Measurements from ENCODE around the gene MYPN. TPM values are rescaled to one million over a fixed set of nuclear protein-coding genes. Genes with fewer than 3 reads are reported as not detected.
"Not testable (repeated sequence)": the region's sequence is repeated elsewhere in the genome, so short reads cannot be mapped to it uniquely, and the experiment has no call there.

Gene MYPN
- total RNA-seq, 2 donors from 2014 or later = 1.1 TPM; not detected in 1

DNA sequence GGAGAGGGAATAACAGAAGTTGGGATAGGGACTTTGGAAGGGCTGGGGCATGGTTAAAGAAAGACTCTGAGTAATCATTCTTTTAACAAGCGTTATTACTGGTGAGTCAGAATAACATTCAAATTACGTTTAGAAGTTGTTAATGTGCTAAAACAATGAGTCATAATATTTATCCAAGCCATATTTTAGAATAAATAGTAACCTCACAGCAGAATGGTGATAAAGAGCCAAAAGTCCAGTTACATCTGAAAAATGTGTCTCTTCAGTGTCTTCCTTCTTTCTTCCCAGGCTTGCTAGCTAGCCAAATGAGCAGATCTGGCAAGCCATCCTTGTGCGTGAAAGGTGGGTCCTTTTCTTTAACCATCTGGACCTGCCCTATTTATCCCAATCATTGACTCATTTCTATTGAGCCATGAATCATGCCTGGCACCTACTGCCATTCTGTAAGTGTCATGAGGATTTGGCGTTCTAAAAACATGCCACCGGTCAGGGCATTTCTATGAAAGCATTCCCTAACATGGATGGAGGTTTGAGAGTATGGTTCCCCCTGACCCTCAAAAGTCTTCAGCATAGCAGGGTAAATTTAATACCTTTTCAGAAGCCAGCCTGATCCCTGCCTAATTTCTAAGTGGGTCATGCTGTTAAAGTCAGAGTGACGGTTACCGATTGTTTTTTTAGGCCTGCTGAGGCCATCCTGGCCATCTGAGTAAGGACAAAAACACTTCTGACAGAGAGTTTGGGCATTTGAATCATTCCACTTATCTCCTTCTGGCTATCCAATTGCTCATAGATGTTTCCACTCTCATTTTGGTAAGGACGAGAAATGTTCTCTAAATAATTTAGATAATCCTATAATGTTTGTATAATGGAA is 26.9 kb downstream of the MYPN start:
- H3K4me1 Mint-ChIP-seq = no peaks in the 10 kb centered on the region
- no peak overlapping the region for H3K4me3 Mint-ChIP-seq
- no peaks in the 10 kb centered on the region for H3K9me3 Mint-ChIP-seq
- peaks cover 11% of the 10 kb centered on the region for H3K27me3 Mint-ChIP-seq
- no peaks in the 10 kb centered on the region for H3K36me3 Mint-ChIP-seq (ENCODE audit: low read depth)
- no peak for ATAC-seq (replicated peaks)
- no peak overlapping the region for H3K27ac Mint-ChIP-seq

DNA sequence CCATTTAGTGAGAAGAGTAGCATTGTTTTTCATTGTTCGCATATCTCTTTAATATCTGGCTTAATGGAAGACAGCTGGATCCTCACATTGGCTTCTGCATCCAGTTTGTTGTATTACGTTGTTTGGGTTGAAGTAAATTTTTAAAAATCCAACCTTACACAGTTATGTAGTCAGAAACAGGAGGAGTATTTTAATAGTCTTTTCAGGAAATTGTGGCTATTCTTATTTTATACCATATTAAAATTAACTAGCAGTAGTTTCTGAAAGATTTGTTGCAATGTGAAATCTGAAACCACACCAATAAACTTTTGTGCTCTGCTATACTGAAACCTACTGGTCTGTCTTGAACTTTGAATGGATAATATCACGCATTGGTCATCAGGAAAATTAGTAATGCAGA is 27.9 kb downstream of the MYPN start:
- Mint-ChIP-seq H3K27ac (no peak overlapping the region), H3K4me3 (no peak overlapping the region), H3K4me1 (no peaks in the 10 kb centered on the region), H3K9me3 (no peaks in the 10 kb centered on the region), H3K27me3 (peaks cover 14% of the 10 kb centered on the region), H3K36me3 (ENCODE audit: low read depth) (no peaks in the 10 kb centered on the region)
- ATAC-seq (replicated peaks) = no peak

DNA sequence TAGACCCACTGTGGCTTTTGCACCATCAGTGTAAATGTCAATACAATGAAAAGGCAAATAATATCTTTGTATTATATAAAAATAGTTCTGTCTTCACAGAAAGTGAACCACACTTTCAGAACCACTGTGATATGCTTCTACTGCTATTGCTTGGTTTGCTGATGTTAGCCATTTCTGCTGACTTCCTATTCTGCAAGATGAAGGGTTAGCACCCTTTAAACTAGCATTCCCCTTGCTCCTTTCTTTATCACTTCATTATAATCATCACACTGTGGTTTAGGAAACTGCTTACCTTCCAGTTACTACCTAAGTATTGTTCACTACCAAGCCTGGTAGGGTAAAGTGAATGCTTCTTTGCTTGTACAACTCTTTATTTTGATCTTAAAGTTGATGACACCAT is 29.2 kb downstream of the MYPN start:
- no peak for ATAC-seq (replicated peaks)
- Mint-ChIP-seq H3K36me3 (ENCODE audit: low read depth) (no peaks in the 10 kb centered on the region), H3K27me3 (peaks cover 14% of the 10 kb centered on the region), H3K9me3 (no peaks in the 10 kb centered on the region), H3K4me1 (no peaks in the 10 kb centered on the region), H3K27ac (no peak overlapping the region), H3K4me3 (no peak overlapping the region)

DNA sequence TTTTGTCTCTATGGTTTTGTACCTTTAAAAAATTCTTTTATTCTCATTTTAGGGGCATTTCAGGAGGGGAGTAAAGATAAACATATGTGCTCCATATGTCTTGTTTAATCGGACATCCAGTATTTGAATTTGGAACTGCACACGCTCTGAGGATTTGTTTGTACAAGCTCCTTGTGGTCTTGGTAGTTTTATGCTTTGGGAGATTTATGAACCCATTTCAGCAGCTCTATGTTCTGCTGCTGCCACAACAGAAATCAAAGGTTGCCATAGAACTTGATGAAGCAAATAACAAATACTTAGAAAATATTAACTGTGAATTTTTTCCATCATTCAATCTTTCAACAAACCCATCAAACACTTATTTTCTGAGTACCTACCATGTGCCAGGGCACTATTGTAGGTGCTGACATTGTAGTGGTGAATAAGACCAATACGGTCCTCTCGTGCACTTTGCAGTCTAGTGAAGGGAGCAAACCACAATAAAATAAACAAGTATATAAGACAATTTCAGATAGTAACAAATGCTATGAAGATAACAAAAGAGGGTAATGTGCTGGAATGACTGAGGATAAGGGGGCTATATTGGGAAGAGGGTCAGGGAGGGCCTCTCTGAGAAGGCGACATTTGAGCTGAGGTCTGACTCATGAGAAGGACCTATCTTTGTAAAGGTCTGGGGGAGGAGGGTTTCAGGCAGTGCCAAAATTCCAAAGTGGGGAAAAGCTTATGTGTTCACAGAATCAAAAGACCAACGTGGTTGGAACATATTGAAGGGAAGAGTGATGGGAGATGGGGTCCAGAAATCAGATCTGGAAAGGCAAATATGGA is 30.4 kb downstream of the MYPN start:
- H3K36me3 Mint-ChIP-seq (ENCODE audit: low read depth) = no peaks in the 10 kb centered on the region
- H3K4me3 Mint-ChIP-seq = no peak overlapping the region
- H3K27me3 Mint-ChIP-seq = peaks cover 14% of the 10 kb centered on the region
- no peak for ATAC-seq (replicated peaks)
- no peak overlapping the region for H3K27ac Mint-ChIP-seq
- H3K4me1 Mint-ChIP-seq = no peaks in the 10 kb centered on the region
- H3K9me3 Mint-ChIP-seq = no peaks in the 10 kb centered on the region

DNA sequence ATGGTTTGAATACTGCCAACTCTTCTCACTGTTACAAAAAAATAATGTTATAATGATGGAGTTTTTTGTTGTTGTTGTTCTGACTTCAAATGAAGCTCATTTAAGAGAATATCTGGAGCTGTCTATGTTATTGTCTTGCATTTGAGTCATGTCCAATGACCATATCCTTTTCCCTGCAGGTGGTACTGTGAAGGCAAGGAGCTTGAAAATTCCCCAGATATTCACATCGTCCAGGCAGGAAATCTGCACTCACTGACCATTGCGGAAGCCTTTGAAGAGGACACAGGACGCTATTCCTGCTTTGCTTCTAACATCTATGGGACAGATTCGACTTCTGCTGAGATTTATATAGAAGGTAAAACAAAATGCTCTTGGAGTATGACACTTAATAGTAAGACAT is 33.5 kb downstream of the MYPN start:
- Mint-ChIP-seq H3K27ac (no peak overlapping the region), H3K36me3 (ENCODE audit: low read depth) (no peaks in the 10 kb centered on the region), H3K27me3 (peaks cover 20% of the 10 kb centered on the region), H3K9me3 (no peaks in the 10 kb centered on the region), H3K4me3 (no peak overlapping the region), H3K4me1 (no peaks in the 10 kb centered on the region)
- ATAC-seq (replicated peaks) = no peak

DNA sequence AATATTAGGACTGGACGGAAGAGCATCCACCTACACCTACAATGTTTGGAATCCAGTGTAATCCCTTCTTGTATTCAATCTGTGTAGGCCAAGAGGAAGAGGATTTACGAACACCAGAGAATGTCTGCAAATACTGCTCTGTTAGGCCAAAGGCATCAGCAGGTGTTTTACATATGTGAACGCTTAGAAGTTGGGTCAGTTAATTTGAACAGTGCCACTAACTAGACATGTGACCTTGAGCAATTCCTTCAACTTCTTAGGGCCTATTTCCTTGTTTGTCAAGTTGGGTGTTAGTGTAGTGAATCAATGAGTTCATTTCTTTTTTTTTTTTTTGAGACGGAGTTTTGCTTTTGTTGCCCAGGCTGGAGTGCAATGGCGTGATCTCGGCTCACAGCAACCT is 35.4 kb downstream of the MYPN start:
- H3K36me3 Mint-ChIP-seq (ENCODE audit: low read depth) = no peaks in the 10 kb centered on the region
- H3K27ac Mint-ChIP-seq = no peak overlapping the region
- no peak overlapping the region for H3K4me3 Mint-ChIP-seq
- H3K9me3 Mint-ChIP-seq = no peaks in the 10 kb centered on the region
- peaks cover 19% of the 10 kb centered on the region for H3K27me3 Mint-ChIP-seq
- no peaks in the 10 kb centered on the region for H3K4me1 Mint-ChIP-seq
- no peak for ATAC-seq (replicated peaks)

DNA sequence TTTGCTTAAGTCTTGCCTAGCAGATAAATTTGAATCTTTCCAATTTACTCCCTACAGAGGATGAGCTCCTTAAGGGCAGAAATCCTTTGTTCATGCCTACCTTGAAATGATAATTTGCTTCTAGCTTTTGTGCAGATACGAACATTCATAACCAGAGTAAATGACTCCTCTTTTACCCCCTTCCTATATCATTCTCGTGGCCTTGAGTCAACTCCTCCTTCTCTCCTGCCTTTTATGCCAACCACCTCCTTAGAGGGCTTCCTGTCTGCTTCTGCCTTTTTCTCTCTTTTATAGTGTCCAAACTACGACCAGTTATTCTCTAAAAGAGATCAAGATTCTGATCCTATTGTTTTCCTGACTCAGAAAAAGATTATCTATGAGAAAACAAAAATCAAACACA is 36.4 kb downstream of the MYPN start:
- no peak for ATAC-seq (replicated peaks)
- Mint-ChIP-seq H3K27me3 (peaks cover 10% of the 10 kb centered on the region), H3K27ac (no peak overlapping the region), H3K9me3 (no peaks in the 10 kb centered on the region), H3K4me1 (no peaks in the 10 kb centered on the region), H3K4me3 (no peak overlapping the region), H3K36me3 (ENCODE audit: low read depth) (no peaks in the 10 kb centered on the region)

DNA sequence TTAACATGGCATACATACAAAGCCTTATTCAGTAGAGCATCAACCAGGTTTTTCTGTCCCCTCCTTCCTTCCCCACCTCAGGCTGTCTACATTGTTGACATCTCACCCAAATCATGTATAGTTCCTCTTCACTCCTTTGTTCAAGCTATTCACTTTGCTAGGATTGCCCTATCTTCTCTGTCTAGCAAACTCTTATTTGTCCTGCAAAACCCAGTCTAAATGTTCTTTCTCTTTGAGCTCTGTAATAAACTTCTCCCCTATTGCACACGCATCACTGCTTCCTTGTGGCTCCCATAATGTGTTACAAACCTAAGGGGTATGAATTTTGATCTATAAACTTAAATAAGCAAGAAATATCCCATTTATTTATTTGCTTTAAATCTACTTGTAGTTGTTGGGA is 36.8 kb downstream of the MYPN start:
- Mint-ChIP-seq H3K4me3 (no peak overlapping the region), H3K36me3 (ENCODE audit: low read depth) (no peaks in the 10 kb centered on the region), H3K27me3 (peaks cover 10% of the 10 kb centered on the region), H3K4me1 (no peaks in the 10 kb centered on the region), H3K27ac (no peak overlapping the region), H3K9me3 (no peaks in the 10 kb centered on the region)
- no peak for ATAC-seq (replicated peaks)

DNA sequence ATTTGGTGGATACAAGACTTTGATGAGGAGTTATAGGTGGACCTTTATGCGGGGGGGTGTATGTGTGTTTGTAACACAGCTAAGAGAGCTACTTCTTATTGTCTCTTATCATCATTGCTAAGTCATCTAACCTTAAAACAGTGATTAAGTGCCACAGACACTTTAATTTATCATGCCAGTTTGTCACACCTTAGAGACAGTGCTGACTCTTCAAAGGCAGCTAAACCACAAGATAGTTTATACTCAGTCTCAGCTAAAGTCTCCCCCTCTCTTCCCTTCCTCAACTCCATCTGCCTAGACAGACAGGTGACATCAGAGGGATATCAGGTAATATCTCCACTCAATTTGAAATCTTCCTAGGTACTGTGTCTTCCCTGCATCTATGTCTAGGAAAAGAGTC is 42.2 kb downstream of the MYPN start:
- Mint-ChIP-seq H3K27ac (no peak overlapping the region), H3K27me3 (peaks cover 1% of the 10 kb centered on the region), H3K4me3 (no peak overlapping the region), H3K4me1 (no peaks in the 10 kb centered on the region), H3K9me3 (no peaks in the 10 kb centered on the region), H3K36me3 (ENCODE audit: low read depth) (no peaks in the 10 kb centered on the region)
- peak; percentile 37 for ATAC-seq (replicated peaks)

DNA sequence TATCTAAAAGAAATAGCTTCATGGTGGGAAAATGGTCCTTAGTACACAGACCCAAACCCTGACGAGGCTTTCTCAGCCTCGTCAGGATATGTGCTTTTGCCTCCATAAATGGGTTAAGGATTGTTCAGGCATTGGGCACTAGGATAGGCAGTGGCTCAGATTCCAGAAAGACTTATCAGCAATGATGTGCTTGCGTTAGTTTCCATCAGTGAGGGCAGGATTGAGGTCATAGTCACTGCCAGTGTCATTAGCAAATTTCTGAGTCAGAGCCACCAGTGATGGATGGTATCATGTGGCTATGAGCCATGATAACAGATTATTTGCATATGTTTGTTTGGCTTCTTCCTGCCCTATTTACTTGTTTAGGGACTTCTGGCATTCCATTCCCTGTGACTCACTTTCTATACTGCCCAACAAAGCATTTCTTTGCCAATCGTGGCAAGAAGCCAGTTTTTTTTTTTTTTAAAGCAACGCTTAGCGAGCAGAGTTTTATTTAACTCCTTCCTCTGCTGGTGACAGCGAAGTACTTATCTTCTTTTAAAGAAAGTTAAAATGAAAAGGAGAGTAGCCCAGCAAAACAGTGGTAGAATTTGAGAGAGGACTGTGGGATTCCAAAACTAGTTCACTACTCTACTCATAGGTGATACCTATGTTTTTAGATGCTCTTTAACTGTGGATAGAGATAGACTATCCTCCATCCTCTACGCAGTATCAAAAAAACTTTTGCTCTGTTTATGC is 44.4 kb downstream of the MYPN start:
- Mint-ChIP-seq H3K4me1 (no peaks in the 10 kb centered on the region), H3K4me3 (no peak overlapping the region), H3K27me3 (peaks cover 3% of the 10 kb centered on the region), H3K36me3 (ENCODE audit: low read depth) (no peaks in the 10 kb centered on the region), H3K27ac (no peak overlapping the region), H3K9me3 (no peaks in the 10 kb centered on the region)
- ATAC-seq (replicated peaks) = peak; percentile 76

DNA sequence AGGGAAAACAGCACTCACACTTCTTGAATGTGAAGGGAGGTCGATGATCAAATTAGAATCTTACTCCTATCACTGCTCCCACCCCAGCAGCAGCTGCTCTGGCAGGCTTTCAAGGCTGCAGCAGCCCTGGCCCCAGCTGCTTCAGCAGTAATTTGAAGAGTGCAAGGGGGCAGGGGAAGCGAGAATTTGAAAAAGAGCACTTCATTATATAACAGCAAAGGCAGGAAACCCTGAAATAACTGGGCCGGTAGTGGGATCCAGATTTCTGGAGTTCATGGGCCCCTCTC is 44.9 kb downstream of the MYPN start:
- Mint-ChIP-seq H3K4me1 (no peaks in the 10 kb centered on the region), H3K4me3 (no peak overlapping the region), H3K27me3 (peaks cover 3% of the 10 kb centered on the region), H3K36me3 (ENCODE audit: low read depth) (no peaks in the 10 kb centered on the region), H3K9me3 (no peaks in the 10 kb centered on the region), H3K27ac (no peak overlapping the region)
- ATAC-seq (replicated peaks) = no peak

DNA sequence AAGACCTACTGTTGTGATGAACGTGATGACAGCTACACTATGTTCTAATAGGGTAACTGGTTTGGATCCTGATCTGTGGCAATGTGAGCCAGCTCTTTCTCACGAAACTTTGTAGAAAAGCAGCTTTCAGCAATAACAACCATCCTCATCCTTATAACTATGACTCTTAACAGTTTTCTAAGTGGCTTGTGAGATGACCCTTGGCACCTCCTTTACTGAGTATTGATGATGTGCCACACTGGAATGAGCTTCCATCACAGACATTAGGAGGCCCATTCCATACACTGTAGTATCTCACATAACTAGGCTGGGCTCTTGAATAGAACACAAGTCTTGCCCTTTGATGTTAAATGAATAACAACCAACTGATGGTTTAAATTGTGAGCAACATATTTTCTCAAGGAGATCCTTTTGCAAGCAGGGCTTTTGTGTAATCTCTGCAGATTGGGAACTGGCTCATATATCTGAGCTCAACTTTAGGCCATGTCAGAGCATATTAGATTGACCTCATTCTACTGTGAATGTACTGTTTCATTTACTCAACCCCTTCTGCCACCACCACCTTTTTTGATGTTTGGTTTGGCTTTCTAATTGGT is 46.4 kb downstream of the MYPN start:
- no peaks in the 10 kb centered on the region for H3K9me3 Mint-ChIP-seq
- H3K4me1 Mint-ChIP-seq = no peaks in the 10 kb centered on the region
- ATAC-seq (replicated peaks) = no peak
- H3K27me3 Mint-ChIP-seq = peaks cover 3% of the 10 kb centered on the region
- H3K27ac Mint-ChIP-seq = no peak overlapping the region
- H3K36me3 Mint-ChIP-seq (ENCODE audit: low read depth) = no peaks in the 10 kb centered on the region
- no peak overlapping the region for H3K4me3 Mint-ChIP-seq

DNA sequence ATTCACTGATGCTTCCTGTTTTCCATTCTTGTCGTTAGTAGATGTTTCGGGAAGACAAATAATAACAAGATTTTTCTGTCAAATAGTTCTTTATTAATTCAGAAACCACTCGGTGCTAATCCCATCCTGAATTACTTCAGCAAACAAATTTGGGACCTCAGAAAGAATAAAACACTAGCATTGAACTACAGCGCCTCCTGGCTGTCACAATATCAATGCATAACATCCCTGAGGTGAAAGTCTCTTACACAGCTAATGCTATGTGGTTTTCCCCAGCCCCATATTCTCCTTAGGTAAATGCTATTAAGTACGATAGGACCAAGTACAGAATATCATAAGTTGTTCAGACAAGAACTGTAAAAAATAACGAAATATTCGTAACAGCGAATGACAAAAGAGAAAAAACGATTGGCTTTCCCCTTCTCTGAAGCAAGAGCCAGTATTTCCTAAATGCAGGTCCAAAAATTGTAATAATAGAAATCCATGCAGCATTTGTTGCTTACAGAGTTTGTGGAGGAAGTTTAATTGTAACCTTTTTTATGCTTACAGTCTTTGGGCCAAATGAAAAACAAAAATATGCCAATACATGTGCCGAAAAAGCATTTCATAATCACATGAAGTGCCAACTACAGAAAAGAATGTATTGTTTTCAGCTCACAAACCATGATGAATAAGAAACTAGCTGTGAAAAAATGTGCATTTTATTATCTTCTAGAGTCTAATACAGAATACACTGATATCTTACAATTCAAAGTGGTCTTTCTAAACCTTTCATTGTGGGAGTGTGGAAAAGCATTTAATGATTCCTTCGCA is 47.3 kb downstream of the MYPN start:
- H3K36me3 Mint-ChIP-seq (ENCODE audit: low read depth) = no peaks in the 10 kb centered on the region
- ATAC-seq (replicated peaks) = peak; percentile 70
- H3K9me3 Mint-ChIP-seq = no peaks in the 10 kb centered on the region
- H3K4me3 Mint-ChIP-seq = no peak overlapping the region
- H3K4me1 Mint-ChIP-seq = no peaks in the 10 kb centered on the region
- H3K27me3 Mint-ChIP-seq = peaks cover 3% of the 10 kb centered on the region
- H3K27ac Mint-ChIP-seq = no peak overlapping the region

DNA sequence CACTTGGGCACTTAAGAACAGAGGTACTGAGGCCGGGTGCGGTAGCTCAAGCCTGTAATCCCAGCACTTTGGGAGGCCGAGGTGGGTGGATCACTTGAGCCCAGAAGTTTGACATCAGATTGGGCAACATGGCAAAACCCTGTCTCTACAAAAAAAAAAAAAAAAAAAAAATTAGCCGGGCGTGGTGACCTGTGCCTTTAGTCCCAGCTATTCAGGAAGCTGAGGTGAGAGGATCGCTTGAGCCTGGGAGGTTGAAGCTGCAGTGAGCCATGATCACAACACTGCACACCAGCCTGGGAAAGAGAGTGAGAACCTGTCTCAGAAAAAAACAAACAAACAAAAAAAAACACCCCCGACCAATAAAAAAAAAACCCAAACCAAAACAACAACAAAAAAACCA is 48.2 kb downstream of the MYPN start:
- H3K27me3 Mint-ChIP-seq; H3K4me1 Mint-ChIP-seq; H3K27ac Mint-ChIP-seq; ATAC-seq (replicated peaks); H3K4me3 Mint-ChIP-seq; H3K36me3 Mint-ChIP-seq (ENCODE audit: low read depth); H3K9me3 Mint-ChIP-seq: not testable (repeated sequence)
